ENCODE measurements around the gene ACAN. TPM values are rescaled to one million over a fixed set of nuclear protein-coding genes. Genes with fewer than 3 reads are reported as not detected.

The ACAN gene
- total RNA-seq, 2 donors from 2014 or later = 12.1 to 13.5 TPM

DNA sequence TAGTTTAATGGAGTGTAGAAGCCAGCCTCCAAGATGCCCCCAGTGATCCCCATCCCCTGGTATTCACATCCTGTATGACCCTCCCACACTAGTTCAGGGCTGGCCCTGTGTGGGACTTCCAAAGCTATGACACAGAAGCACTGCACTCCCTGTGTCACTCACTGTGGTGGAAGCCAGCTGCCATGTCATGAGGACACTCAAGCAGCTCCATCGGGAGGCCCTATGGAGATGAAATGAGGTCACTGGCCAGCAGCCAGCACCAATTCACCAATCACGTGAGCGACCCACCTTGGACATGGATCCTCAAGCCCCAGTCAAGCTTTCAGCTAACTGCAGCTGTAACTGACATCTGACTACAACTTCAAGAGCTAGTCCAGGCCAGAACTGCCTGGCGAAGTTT, 3.9 kb upstream of the ACAN start:
- DNase-seq (ENCODE audit: low spot score) = no peak
- intact Hi-C loops (cut with DNase I) = no loop called here

DNA sequence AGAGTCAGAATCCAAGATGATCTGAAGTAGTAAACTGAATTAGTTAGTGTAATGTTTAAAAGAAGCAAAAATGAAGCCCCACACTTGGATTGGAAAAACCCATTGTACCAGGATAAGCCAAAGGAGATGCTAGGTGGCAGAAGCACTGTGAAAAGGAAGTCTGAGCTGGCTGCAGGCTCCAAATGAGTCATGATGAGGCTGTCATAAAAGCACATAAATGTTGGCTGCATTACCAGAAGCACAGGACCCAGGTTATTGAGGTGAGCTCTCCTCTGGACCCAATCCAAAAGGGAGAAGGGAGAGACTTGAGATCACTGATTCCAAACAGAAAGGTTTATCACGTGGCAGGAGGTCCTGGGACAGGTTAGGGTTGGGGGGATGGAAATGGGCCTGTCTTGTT, 3.2 kb upstream of the ACAN start:
- DNase-seq (ENCODE audit: low spot score) = no peak
- intact Hi-C loops (cut with DNase I) = loop anchor here in 1 of 2 donors (10.0 kb wide), 1 partner anchor 1045 kb away; no protein-coding TSS in a partner anchor

GRCh38 chr15:88800738-88801137, 2.5 kb upstream of the ACAN start:
- intact Hi-C loops (cut with DNase I) = loop anchor here in 1 of 2 donors (10.0 kb wide), 1 partner anchor 1046 kb away; no protein-coding TSS in a partner anchor

GRCh38 chr15:88802250-88802990, 816 bp upstream of the ACAN start:
- no peak for DNase-seq (ENCODE audit: low spot score)
- intact Hi-C loops (cut with DNase I) = loop anchor here in 1 of 2 donors (10.0 kb wide), 1 partner anchor 1048 kb away; no protein-coding TSS in a partner anchor

More at GRCh38 chr15:88800738-88801137, 2.5 kb upstream of the ACAN start:
- DNase-seq (ENCODE audit: low spot score) = no peak

GRCh38 chr15:88802991-88803240, 320 bp upstream of the ACAN start:
- intact Hi-C loops (cut with DNase I) = loop anchor here in 1 of 2 donors (10.0 kb wide), 1 partner anchor 1048 kb away; no protein-coding TSS in a partner anchor
- DNase-seq (ENCODE audit: low spot score) = no peak

- no peak for DNase-seq (ENCODE audit: low spot score)
- intact Hi-C loops (cut with DNase I) = loop anchor here in 1 of 2 donors (10.0 kb wide), 1 partner anchor 1049 kb away; no protein-coding TSS in a partner anchor
These were observed 648 bp downstream of the ACAN start for GRCh38 chr15:88803920-88804247.

DNA sequence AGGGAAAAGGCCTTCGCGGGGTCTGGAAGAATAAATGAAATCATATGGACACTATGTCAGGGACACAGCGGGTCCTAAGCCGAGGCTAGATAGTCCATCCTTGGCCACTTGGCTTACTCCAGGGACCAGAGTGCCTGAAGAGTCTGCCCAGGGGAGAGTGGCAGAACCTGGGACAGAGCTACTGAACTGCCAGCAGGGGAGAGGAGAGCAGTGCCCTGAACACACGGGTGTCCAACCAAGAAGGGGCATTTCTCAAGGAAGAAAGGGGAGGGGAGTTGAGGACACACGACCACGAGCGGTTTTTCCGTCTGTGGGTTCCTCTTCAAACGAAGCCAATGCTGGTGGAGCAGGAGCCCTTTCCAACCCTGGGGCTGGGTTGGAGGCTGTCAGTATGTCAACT, 1.0 kb downstream of the ACAN start:
- intact Hi-C loops (cut with DNase I) = loop anchor here in 1 of 2 donors (10.0 kb wide), 1 partner anchor 1049 kb away; no protein-coding TSS in a partner anchor

GRCh38 chr15:88805031-88805780, 2.0 kb downstream of the ACAN start:
- no peak for DNase-seq (ENCODE audit: low spot score)
- intact Hi-C loops (cut with DNase I) = loop anchor here in 1 of 2 donors (10.0 kb wide), 1 partner anchor 1050 kb away; no protein-coding TSS in a partner anchor

More for the DNA sequence above, 1.0 kb downstream of the ACAN start:
- DNase-seq (ENCODE audit: low spot score) = no peak

GRCh38 chr15:88810446-88810845, 7.2 kb downstream of the ACAN start:
- no peak for DNase-seq (ENCODE audit: low spot score)
- intact Hi-C loops (cut with DNase I) = no loop called here

- no peak for DNase-seq (ENCODE audit: low spot score)
- intact Hi-C loops (cut with DNase I) = no loop called here
These were observed 8.9 kb downstream of the ACAN start for GRCh38 chr15:88812133-88812532.

- intact Hi-C loops (cut with DNase I) = no loop called here
- DNase-seq (ENCODE audit: low spot score) = no peak
These were observed 10.7 kb downstream of the ACAN start for GRCh38 chr15:88813960-88814359.

DNA sequence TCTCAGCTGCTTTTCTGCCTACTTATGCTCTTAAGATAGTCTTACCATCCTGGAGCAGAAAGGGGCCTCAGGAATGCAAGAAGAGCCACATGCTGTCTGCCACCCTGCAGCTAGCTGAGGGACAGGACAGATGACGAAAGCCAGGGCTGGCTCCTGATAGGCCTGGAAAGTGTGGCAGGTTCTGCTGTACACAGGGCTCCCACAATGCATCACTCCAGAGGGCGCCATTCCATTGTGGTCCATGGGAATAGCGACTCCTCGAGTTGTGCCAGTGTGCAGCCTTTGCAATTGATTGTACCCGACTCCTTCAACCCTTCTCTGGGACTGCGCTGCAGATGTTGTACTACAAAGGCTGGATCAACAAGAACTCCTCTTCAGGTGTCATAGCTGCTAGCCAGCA, 11.2 kb downstream of the ACAN start:
- DNase-seq (ENCODE audit: low spot score) = no peak
- intact Hi-C loops (cut with DNase I) = no loop called here

DNA sequence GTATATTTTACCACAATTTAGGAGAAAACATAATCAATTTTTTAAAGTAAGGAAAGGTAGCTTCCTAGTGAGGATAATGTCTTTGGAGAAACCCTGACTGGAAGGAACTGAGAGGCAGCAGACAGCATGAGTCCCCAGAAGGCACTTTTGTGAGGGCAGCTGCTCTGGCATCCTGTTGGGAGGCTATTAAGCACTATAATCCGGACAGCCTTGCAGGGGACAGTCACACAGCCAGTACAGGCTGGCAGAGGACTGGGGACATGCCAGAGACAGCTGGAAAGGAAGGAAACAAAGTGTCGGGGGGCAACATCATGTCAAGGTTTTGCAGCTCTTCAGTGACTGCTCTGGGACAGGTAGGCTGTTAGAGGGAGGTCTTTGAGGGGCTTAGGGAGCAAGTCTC, 15.7 kb downstream of the ACAN start:
- intact Hi-C loops (cut with DNase I) = no loop called here
- no peak for DNase-seq (ENCODE audit: low spot score)

- DNase-seq (ENCODE audit: low spot score) = no peak
- intact Hi-C loops (cut with DNase I) = no loop called here
These were observed 18.8 kb downstream of the ACAN start for GRCh38 chr15:88821993-88822392.

- DNase-seq (ENCODE audit: low spot score) = no peak
- intact Hi-C loops (cut with DNase I) = no loop called here
These were observed 25.6 kb downstream of the ACAN start for GRCh38 chr15:88828791-88829190.

DNA sequence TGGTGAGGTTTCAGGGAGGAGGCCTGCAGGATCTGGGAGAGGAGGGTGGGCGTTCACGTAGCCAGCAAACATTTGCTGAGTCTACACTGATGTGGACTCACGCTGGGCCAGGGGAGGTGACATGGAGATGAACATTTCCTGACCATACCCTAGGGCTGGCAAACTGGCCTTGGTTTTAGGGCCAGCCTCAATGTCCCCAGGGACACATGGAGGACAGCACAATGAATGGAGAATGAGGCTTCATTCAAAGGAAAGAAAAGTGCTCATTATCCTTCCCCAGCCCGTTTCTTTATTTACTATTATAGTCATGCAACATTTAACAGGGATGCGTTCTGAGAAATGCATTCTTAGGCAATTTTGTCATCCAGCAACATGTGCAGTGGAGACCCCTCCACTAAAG, 26.8 kb downstream of the ACAN start:
- intact Hi-C loops (cut with DNase I) = loop anchor here (1.0 to 5.0 kb wide), 2 partner anchors 22 to 173 kb away; no protein-coding TSS in a partner anchor
- DNase-seq (ENCODE audit: low spot score) = no peak

DNA sequence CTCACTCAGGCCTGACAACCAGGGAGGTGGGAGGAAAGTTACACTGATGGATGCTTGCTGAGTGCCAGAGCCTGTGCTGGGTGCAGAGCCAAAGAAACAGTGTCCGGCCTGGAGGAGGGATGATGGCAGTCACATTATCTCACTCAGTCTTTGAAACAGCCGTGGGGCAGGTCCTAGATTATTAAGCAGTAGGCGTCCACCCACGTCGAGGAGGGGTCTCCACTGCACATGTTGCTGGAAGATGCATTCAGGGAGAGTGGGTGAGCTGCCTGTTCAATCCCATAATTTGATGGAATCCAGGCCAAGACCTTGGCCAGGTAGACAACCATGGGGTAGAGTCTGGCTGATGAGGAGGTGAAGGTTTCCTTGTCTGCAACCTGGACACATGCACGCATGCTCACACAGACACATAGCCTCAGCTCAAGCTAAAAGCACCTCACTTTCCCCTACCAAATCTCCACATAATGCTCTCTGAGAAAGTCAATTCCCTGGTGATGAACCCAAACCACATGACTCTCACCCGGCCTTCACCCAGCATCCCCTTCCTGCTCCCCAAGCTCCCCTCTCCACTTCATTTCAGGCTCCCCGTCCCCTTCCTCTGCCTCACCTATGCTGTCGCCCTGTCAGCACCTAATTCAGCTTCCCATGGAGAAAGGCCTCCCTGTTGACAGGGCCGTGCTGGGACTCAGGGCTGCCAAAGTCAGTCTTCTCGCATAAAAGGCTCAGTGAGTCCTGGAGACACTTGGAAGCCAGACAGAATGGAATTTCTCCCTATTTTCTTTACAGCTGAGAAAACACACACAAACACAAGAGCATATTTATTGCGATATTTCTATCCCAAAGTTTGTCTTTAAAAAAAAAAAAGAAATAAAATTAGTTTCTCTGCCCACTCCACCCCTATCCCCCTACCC, 29.8 kb downstream of the ACAN start:
- intact Hi-C loops (cut with DNase I) = loop anchor here (2.0 to 5.0 kb wide), 2 partner anchors 176 kb away; no protein-coding TSS in a partner anchor
- DNase-seq (ENCODE audit: low spot score) = no peak

- DNase-seq (ENCODE audit: low spot score) = no peak
- intact Hi-C loops (cut with DNase I) = loop anchor here (2.0 to 5.0 kb wide), 2 partner anchors 176 to 177 kb away; no protein-coding TSS in a partner anchor
These were observed 30.5 kb downstream of the ACAN start for GRCh38 chr15:88833731-88834100.

- DNase-seq (ENCODE audit: low spot score) = no peak
- intact Hi-C loops (cut with DNase I) = loop anchor here in 1 of 2 donors (5.0 kb wide), 1 partner anchor 177 kb away; no protein-coding TSS in a partner anchor
These were observed 31.1 kb downstream of the ACAN start for GRCh38 chr15:88834211-88834812.
